NCI-H226 (cell line): ENCODE results near the gene CRYGB.
"Not testable (repeated sequence)": the region's sequence is repeated elsewhere in the genome, so short reads cannot be mapped to it uniquely, and the experiment has no call there.

Source experiments
- DNase-seq: peaks from one replicate; pipeline ENCODE4 v3.0.0-alpha.2; 2015

CRYGB gene

DNA sequence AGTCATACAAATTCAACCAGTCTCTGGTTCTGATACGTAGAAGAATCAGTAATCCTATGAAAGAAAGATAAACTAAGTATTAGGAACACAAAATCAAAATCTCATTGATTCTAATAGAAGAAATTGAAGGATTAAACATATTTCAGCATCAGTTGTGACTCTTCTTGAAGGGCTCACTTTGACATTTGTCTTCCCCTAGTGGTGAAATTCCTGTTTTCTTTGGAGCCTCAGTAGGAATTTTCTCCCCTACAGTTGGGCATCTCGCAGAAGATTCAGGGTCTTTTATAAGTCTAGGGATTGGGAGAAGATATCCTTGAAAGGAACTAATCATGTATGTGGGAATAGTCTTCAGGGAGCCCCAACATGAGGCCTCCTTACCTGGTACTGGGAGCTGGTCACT lies 2.8 kb upstream of the CRYGB start:
- DNase-seq: no peak

DNA sequence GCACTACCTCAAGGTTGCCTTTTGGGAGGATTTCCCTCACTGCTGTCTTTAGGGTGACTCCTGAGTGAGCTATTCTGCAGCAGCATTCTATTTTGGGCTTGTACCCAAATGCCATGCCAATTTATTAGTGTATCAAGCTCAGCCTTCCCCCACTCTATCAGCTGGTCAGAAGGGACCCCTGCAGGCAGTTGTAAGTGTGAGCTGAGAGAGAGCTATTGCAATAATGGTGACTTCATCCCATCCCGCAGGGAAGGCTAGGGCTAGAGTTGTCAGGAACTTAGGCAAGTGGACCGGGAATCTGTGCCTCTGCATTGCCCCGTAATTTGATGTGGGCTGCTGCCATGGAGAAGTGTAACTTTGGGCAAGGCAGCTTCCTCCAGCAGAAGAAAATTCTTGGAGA lies 1.8 kb upstream of the CRYGB start:
- DNase-seq: no peak

DNA sequence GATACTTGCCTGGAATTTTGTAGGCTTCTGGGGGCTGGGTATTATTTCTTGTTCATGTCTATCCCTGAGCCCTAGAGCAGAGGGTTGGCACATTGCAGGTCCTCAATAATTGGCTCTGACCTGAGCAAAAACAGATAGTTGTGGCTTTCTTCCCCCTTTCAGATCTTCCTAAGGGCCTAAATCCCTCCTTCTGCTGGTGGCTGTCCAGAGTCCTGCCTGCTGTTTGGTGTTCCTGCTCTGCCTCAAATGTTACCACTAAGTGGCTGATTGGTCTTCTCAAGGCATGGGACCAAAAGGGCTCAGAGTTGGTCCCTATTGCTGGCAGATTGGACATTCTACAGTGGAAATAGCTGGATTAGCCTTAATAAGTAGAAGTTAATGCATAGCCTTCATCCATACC lies 1.1 kb upstream of the CRYGB start:
- DNase-seq: no peak

DNA sequence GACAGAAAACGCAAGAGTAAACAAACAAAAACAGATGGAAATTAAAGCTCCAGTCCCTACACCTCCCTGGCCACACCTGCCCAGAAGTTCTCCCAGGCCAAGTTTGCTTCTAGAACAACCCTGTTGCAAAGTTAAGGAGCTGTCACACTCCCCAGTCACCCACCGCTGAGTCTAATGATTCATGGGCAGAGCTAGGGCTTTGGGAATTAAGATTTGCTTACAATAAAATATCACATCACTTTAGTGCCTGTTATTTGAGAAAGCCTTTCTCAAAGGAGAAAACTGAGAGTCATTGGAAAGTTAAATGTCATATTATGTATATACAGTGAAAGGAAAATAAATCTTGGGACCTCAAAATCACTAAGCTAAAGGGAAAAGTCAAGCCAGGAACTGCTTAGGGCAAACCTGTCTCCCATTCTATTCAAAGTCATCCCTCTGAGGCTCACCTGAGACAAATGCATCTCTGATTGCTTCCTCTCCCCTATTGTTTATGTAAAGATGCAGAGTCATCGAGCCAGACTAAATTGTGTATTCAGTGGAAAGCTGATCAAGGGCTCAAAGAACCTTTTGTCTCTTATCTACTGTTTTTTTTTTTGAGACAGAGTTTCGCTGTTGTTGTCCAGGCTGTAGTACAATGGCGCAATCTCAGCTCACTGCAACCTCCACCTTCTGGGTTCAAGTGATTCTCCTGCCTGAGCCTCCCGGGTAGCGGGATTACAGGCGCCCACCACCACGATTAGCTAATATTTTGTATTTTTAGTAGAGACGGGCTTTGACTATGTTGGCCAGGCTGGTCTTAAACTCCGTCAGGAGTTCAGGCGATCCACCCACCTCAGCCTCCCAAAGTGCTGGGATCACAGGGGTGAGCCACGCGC lies 2.8 kb downstream of the CRYGB start:
- DNase-seq: no peak

DNA sequence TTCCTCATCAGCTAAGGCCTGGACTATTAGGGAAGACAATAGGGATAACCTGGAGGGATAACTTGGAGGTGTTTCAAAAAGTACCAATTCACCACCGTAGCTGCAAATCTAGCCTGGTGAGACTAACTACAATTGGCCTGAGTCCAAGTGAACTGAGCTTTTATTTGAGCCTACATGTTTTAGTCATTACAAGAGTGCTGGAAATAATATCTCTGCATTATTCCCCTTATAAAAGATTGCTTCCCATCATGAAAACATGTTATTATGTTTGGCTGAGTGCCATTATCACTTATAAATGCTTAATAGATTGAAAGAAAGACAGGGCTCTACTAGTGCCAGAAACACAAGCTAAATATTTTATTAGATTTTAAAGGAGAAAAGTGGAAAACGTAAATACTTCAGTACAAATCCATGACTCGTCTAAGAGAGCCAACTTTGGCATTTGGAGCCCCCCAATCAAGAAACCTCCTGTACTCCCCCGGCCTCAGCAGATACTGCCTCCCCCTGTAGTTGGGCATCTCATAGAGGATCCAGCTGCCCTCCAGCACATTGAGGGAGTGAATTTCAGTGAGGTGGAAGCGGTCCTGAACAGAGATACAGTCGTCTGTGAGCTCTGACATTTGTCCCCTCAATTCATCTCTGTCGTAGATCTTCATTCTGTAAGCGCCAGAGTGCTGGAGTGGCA lies 3.6 kb downstream of the CRYGB start:
- no peak for DNase-seq

DNA sequence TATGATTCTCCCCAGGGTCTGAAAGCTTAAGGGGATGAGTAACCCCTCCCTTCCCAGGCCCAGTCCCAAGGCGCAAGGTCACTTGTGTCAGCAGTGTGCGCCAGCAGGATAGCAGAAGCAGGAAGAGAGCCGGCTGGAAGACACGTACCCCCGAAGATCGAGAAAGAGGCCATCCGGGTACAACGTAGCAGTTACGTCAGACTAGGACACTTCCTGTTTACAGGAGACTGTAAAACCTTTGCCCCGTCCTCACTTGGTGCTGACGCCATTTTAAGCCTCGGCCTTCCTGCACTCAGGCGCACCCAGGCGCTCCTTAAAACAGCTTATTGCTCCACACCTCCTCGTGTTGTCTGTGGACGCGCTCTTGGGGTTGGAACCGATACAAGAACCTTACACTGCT lies 6.5 kb downstream of the CRYGB start:
- no peak for DNase-seq

DNA sequence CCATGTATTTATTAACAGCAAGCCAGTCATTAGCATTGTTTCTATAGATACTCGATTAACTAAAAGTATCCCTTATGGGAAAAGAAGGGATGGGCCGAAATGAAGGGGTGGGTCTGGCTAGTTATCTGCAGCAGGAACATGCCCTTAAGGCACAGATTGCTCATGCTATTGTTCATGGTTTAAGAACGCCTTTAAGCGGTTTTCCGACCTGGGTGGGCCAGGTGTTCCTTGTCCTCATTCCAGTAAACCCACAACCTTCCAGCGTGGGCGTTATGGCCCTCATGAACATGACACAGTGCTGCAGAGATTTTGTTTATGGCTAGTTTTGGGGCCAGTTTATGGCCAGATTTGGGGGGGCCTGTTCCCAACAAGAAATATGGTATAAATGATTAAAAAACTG lies 7.6 kb downstream of the CRYGB start:
- DNase-seq: not testable (repeated sequence)

DNA sequence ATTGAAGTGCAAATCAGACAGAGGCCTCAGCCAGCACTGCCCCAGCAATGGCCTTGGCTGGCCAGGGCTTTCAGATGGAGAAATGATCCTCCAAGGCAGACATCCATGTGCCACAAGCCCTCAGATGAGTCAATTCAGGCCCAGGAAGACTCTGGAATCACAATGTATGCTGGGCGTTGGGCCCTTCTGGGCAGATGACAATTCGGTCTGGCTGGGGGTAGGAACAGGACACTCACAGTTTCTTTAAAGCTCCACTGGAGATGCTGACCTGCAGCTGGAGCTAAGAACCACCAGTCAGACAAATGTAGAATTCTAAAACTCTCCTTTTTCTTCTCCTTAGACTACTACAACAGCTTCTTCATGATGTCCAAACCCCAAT lies 9.3 kb downstream of the CRYGB start:
- no peak for DNase-seq

DNA sequence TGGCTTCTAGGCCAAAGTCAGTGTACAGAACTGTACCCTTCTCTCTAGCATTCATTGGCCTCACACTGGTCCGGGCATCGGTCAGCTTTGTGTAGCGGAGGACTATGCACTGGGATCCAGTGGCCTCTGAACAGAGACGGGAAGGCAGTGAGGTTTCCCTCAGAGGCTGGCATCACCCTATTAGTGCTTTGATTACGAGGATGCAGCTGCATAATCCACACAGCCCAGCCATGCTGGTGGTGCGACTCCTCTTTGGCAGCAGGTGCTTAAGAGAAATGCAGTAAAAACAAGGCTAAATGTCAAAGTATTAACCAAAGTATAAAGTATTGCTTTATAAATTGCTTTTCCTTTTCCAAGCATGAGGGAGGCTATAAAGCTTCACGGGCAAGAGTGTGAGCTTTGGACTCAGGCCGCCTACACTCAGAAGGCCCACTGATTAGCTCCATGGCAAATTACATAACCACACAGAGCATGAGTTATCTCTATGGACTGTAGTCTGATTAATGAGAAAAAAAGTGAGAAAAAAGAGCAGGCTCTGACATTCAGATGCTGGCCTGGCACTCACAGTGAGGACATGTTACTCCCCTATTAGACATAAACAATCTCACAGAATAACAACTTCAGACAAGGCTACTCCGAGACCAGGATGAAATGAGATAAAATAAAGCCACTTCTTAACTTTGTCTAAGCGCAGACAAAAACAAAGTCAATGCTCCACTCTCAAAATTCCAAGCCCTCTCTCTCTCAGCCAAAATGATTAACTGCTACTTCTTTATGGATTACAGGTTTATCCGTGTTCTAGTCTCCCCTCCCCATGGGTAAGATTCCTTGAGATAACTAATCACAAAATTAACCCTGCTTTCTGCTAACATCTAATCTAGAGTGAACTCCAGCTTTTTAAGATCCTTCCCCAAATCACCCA lies 9.9 kb downstream of the CRYGB start:
- no peak for DNase-seq

DNA sequence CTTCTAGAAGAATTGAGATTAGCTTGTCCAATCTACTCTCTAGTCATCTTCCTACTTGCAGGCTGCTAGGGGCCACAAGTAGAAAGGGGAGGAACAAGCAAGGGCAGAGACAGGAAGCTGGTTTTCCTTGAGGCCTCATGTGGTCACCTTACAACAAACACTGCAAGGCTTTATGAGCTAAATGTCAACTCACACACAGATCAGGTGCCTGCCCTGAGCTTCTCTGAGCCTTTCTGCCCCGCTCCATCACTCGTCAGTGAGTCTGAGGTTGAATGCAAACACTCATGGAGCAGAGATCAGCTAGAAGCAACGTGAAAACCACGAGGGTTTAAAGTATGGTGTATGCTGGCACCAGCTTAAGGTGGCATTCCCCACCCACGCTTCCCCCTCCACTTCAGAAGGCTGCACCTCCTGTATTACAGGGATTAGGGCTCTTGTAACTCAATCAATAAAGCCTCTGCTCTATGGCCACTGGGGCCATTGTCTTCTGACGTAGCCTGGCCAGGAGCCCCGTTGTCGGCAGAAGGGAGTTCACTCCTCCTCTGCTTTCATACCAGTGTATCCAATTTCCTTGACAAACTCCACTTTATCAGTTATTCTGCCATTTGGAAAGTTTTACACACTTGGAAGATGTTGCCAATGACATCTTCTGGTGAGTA lies 10.9 kb downstream of the CRYGB start:
- no peak for DNase-seq

DNA sequence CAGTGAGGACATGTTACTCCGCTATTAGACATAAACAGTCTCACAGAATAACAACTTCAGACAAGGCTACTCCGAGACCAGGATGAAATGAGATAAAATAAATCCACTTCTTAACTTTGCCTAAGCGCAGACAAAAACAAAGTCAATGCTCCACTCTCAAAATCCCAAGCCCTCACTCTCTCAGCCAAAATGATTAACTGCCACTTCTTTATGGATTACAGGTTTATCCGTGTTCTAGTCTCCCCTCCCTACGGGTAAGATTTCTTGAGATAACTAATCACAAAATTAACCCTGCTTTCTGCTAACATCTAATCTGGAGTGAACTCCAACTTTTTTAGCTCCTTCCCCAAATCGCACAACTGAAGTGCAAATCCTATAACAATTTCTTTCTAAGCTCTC lies 15.2 kb downstream of the CRYGB start:
- no peak for DNase-seq

DNA sequence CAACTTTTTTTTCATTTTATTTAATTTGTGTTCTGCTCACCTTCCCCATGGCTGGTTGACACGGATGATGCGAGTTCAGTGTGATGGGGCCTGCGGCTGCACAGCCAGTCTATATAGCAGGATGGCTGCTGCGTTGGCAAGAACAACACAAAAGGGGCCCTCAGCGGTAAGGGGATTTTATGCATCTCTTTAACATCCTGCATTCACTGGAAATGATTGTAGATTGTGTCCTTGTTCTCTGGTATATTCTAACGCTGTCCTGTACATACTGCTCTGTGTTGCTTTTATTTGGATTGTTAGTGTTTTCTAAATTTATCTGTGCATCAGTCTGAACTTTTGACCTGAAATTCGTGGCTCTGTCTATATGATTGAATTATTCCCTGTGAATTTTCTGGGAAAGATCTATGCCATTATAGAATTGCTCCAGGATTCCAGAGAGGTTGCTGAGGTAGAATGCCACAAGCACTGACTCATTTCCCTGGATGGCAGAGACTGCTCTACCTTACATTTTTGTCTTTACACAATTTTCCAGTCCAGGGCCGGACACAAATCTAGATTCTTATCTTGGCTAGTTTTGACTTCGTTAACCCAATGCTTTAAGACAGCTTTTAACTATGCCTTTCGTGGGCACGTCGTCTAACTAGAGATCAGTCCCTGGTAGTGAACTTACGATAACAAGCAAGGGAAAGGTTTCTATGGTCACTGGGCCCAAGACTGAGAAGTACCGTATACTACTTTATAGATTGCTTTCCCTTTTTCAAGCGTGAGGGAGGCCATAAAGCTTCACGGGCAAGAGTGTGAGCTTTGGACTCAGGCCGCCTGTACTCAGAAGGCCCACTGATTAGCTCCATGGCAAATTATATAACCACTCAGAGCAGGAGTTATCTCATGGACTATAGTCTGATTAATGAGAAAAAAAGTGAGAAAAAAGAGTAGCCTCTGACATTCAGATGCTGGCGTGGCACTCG lies 15.9 kb downstream of the CRYGB start, which contains the start of gene CRYGC:
Gene CRYGC, minus strand, starts transcription at position 85 of the 968 bp plus-strand sequence. Its CDS starts 36 bp downstream, at position 49.
- peak; percentile 60 for DNase-seq

DNA sequence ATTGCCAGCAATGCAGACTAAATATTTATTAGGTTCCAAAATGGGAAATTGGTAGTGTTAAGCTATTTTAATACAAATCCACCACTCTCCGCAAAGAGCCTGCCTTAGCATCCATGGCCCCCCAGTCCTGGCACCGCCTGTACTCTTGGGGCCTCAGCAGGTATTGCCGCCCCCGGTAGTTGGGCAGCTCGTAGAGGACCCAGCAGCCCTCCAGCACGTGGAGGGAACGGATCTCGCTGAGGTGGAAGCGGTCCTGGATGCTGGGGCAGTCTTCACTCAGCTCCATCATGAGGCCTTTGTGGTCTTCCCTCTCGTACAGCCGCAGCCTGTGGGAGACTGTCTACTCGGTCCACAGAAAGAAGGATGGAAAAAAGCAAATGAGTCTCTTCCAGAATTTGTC lies 17.8 kb downstream of the CRYGB start:
- no peak for DNase-seq

DNA sequence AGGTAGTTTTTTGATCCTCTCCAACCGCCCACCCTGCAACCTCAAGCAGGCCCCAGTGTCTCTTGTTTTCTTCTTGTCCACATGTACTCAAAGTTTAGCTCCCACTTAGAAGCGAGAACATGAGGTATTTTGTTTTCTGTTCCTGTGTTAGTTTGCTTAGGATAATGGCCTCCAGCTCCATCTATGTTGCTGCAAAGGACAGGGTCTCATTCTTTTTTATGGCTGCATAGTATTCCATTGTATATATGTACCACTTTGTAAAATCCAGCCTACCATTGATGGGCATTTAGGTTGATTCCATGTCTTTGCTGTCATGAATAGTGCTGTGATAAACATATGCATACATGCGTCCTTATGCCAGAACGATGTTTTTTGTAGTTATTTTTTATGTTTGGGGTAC lies 18.9 kb downstream of the CRYGB start:
- DNase-seq: no peak

DNA sequence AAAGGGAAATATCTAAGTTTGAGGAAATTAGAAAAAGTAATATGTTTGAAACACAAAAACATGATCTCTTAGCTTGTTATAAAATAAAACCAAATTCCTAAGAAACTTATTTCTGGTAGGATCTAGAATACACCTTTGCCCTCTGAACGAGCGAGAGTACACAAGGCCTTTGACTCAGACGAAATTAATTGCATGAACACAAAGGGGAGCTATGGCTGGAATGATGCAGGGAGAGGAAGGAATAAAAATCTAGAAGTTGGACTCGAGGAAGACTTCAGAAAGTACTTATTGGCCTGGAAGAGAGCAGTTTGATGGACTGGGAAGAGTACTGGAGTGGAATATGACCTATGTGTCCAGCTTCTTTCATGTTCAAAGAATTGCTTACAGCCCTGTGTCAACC lies 20.7 kb downstream of the CRYGB start:
- DNase-seq: no peak

DNA sequence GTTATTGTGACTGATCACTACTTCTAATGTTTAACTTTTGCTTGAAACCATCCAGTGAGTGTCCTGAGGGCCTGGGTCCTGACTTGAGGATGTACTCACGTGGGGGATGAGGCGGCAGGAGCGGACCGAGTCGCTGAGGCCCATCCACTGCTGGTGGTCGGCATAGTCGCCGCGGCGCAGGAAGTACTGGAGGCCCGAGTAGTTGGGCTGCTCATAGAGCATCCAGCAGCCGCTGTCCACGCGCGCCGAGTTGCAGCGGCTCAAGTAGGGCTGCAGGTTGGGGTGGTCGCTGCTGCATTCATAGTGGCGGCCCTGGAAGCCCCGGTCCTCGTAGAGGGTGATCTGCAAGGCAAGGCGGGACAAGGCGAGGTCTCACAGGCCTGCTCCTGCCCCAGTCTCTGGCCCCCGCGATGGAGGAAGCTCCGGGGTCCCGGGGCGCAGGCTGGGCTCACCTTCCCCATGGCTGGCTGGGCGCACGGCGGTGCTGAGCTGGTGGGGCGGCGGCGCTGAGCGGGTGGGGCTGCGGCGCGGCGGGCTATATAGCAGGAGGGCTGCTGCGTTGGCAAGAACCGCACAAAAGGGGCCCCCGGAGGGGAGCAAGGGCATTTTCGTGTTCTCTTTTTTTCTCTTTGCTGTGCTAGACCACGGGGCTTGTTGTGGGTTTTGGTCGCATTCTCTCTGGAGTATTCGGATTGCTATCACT lies 21.8 kb downstream of the CRYGB start, which contains the start of gene CRYGD:
Gene CRYGD, minus strand, starts transcription at position 512 of the 703 bp plus-strand sequence. Its CDS starts 51 bp downstream, at position 461.
- not testable (repeated sequence) for DNase-seq

DNA sequence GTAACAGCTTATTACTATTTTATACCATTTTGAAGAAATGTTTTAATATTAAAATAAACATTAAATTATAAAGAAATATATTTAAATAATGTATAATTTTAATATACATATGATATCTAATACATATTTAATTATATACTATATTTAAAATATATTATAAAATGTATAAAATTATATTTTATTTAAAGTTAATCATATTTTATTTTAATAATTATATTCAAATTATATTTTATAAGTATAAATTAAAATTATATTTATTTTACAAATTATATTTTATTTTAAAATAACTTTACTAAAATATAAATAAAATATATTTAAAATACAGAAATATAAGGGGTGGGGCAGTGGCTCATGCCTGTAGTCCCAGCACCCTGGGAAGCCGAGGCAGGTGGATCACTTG lies 23.7 kb downstream of the CRYGB start:
- DNase-seq: no peak

DNA sequence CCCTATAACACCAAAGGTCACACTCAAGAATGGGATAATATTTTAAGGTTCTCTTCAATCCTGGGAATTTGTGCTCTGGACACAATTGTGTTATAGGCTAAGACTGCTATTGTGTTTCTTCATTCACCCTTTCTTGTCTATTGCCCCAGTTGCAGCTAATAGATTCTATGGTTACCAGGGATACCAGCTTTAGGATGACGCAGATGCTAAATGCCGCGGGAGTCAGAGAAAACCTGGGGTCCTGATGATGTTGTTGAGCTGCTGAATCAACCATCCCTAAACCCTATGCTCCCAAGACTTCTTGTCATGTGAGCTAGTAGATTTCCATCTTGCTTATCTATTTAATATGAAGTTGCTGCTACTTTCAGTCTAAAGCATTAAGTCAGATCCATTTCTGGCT lies 27.0 kb downstream of the CRYGB start:
- DNase-seq: no peak

DNA sequence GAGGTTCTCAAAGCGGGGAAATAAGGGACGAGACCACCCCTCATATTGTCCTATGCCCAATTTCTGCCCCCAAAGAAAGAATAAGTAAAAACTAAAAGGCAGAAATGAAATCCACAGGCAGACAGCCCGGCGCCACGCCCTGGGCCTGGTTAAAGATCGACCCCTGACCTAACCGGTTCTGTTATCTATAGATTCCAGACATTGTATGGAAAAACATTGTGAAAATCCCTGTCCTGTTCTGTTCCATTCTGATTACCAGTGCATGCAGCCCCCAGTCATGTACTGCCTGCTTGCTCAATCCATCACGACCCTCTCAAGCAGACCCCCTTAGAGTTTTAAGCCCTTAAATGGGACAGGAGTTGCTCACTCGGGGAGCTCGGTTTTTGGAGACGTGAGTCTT lies 28.6 kb downstream of the CRYGB start:
- not testable (repeated sequence) for DNase-seq

DNA sequence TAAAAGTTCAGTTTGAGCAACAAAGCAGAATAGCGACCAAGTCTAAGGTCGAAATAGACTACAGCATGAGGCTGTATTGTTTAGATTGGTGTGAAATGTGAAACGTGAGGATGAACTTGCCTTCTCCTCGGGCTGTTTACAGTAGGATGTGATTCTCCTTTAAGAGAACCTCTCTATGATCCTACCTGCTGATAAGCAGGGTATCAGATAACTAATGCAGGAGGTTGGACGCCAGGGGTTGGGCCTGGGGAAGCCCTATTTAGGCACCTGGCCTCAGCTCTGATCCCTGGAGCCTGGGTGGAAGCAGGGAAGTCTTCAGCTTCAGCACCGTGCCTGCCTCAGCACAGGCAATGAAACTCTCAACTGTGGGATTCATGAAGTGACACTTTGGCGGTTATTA lies 33.0 kb downstream of the CRYGB start:
- DNase-seq: no peak
